ENCODE measurements around the gene ASB7.

The ASB7 gene

DNA sequence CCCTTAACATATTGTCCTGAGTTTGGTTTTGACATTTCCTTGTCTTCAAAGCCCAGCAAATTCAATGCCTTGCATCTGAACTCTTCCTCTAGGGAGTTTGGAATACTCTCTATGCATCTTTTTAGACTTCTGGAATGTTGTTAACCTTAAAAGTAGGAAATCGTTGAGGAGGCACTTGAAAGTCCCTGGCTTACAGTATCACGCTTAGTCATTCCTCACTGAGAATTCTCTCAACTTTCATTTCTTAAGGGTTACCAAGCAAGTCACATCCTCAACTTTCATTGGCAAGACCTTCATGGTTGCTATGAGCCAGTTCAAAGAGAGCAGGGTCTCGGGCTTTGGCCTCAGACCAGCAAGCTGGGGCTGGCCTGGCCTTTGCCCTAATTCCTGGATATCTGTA is 89.9 kb downstream of the ASB7 start:
- no peaks in the 10 kb centered on the region for H3K9me3 Mint-ChIP-seq
- H3K4me1 Mint-ChIP-seq (ENCODE audit: low read depth): no peaks in the 10 kb centered on the region
- peaks cover 14% of the 10 kb centered on the region for H3K27me3 Mint-ChIP-seq
- no peak overlapping the region for H3K27ac Mint-ChIP-seq
- no peaks in the 10 kb centered on the region for H3K36me3 Mint-ChIP-seq (ENCODE audit: low read depth)
- no peak overlapping the region for H3K4me3 Mint-ChIP-seq

DNA sequence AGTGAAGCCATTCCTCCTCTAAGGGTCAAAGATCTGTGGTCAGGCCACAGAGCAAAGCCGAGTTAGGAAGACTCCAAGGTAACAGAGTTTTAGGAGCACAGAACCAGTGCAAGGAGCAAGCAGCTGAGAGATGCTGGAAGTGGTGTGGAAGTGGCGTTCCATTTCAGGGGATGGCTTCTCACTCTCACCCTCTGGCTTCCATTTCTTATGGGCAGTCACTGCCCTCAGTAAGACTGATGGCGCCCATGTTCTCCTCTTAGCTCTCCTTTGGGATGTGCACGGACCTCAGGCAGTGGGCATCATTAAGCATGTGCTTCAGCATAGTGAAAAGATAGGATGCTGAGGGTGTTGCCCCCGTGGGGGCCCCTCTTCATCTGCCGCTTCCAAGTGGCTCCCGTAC is 90.3 kb downstream of the ASB7 start:
- Mint-ChIP-seq H3K4me1 (ENCODE audit: low read depth) (no peaks in the 10 kb centered on the region), H3K9me3 (no peaks in the 10 kb centered on the region), H3K27me3 (peaks cover 16% of the 10 kb centered on the region), H3K27ac (no peak overlapping the region), H3K36me3 (ENCODE audit: low read depth) (no peaks in the 10 kb centered on the region), H3K4me3 (no peak overlapping the region)

DNA sequence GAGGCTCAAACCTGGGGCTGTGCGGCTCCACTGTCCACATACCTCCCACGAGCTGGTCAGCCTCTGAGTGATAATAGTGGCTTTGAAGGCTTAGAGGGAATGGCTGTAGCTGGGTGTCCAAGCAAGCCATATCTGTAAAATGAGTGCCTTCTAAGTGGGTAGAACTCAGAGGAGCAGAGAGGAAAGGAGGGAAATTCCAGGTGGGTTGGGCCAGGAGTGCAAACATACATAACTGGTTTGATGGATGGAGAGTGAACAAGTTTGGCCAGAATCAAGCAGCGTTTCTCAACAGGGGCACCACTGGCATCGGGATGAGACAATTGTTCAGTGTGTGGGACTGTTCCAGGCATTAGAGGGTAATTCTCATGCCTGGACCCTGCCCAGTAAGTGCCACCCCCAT is 91.1 kb downstream of the ASB7 start:
- peaks cover 18% of the 10 kb centered on the region for H3K27me3 Mint-ChIP-seq
- H3K4me1 Mint-ChIP-seq (ENCODE audit: low read depth): no peaks in the 10 kb centered on the region
- H3K9me3 Mint-ChIP-seq: no peaks in the 10 kb centered on the region
- no peaks in the 10 kb centered on the region for H3K36me3 Mint-ChIP-seq (ENCODE audit: low read depth)
- no peak overlapping the region for H3K27ac Mint-ChIP-seq
- H3K4me3 Mint-ChIP-seq: no peak overlapping the region

GRCh38 chr15:100694381-100695021 is 92.1 kb downstream of the ASB7 start:
- H3K27ac Mint-ChIP-seq: no peak overlapping the region
- H3K36me3 Mint-ChIP-seq (ENCODE audit: low read depth): no peaks in the 10 kb centered on the region
- no peaks in the 10 kb centered on the region for H3K4me1 Mint-ChIP-seq (ENCODE audit: low read depth)
- H3K27me3 Mint-ChIP-seq: peaks cover 19% of the 10 kb centered on the region
- no peaks in the 10 kb centered on the region for H3K9me3 Mint-ChIP-seq
- H3K4me3 Mint-ChIP-seq: no peak overlapping the region

- Mint-ChIP-seq H3K4me1 (ENCODE audit: low read depth) (no peaks in the 10 kb centered on the region), H3K27me3 (peaks cover 19% of the 10 kb centered on the region), H3K36me3 (ENCODE audit: low read depth) (no peaks in the 10 kb centered on the region), H3K27ac (no peak overlapping the region), H3K9me3 (no peaks in the 10 kb centered on the region), H3K4me3 (no peak overlapping the region)
Measured at GRCh38 chr15:100695048-100695447, 92.7 kb downstream of the ASB7 start.

- Mint-ChIP-seq H3K4me1 (ENCODE audit: low read depth) (no peaks in the 10 kb centered on the region), H3K27ac (no peak overlapping the region), H3K27me3 (peaks cover 23% of the 10 kb centered on the region), H3K4me3 (no peak overlapping the region), H3K9me3 (no peaks in the 10 kb centered on the region), H3K36me3 (ENCODE audit: low read depth) (no peaks in the 10 kb centered on the region)
Measured at GRCh38 chr15:100696452-100696851, 94.1 kb downstream of the ASB7 start.
